BJ (cell line): Measurements from ENCODE around the gene BACE2. TPM values are rescaled to one million over a fixed set of nuclear protein-coding genes. Genes with fewer than 3 reads are reported as not detected.

Source experiments
- CTCF ChIA-PET: fragments of 350-600 bp; formaldehyde crosslinking; extraction: SDS; loops from one replicate; lab custom pipeline; 2021; ENCODE audit warnings: antibody characterized with exemption, inconsistent platforms; lab: Yijun Ruan, JAX
- POLR2A ChIA-PET: fragments of 300-600 bp; sonication (Branson Sonifier 250); formaldehyde crosslinking; extraction: SDS; loops from one replicate; lab custom pipeline; 2021; ENCODE audit warnings: antibody characterized with exemption; lab: Charles Lee
- DNase-seq: peaks from one replicate; pipeline ENCODE4 v3.0.0-alpha.2; 2011; ENCODE audit warnings: low read depth
- H3K27me3 ChIP-seq: 2 replicates; pipeline ENCODE4 v1.6.0; 2011; ENCODE audit warnings: low read length; ENCODE audit not compliant: control insufficient read depth, insufficient read depth
- H3K36me3 ChIP-seq: 2 replicates; pipeline ENCODE4 v1.5.1; 2011; ENCODE audit warnings: low read length; ENCODE audit not compliant: control insufficient read depth, insufficient read depth
- H3K4me3 ChIP-seq: 2 replicates; pipeline ENCODE4 v1.5.1; 2011; ENCODE audit warnings: low read depth, mild to moderate bottlenecking, control low read depth, low read length
- polyA plus RNA-seq: library from polyadenylated mRNA; depleted of rRNA; stranded (reverse); fragments of >200 nt; gene quantifications from 2 replicates; pipeline ENCODE4 v1.2.3, GENCODE V29; 2011
- TF ChIP-seq, protein P1 (sequence below): IDR thresholded peaks from 2 replicates; pipeline ENCODE4 v1.5.1; 2011; ENCODE audit warnings: low read depth, mild to moderate bottlenecking, control low read depth, inconsistent platforms, low read length, moderate library complexity; ENCODE audit not compliant: insufficient read depth

Gene BACE2
- polyA plus RNA-seq, 1 experiment: 38.5 TPM

DNA sequence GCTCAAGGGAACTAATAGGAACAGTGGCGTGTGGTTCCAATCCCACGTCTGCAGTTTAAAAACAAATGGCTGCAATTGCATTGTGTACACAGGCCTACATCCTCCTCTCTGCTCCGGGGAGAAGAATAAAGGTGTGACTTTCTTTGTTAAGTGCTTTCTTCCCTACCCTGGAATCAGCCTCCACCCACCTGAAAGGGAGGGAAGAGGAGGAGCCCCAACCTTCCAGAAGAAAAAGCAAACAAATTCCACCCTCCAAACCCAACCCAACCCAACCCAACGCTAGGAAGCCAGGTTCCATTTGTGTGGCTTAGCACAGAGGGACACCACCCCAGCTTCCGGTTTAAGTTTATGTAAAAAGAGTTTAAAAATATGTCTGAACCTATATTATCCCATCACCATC, 11.8 kb upstream of the BACE2 start:
- TF ChIP-seq, protein P1, sequence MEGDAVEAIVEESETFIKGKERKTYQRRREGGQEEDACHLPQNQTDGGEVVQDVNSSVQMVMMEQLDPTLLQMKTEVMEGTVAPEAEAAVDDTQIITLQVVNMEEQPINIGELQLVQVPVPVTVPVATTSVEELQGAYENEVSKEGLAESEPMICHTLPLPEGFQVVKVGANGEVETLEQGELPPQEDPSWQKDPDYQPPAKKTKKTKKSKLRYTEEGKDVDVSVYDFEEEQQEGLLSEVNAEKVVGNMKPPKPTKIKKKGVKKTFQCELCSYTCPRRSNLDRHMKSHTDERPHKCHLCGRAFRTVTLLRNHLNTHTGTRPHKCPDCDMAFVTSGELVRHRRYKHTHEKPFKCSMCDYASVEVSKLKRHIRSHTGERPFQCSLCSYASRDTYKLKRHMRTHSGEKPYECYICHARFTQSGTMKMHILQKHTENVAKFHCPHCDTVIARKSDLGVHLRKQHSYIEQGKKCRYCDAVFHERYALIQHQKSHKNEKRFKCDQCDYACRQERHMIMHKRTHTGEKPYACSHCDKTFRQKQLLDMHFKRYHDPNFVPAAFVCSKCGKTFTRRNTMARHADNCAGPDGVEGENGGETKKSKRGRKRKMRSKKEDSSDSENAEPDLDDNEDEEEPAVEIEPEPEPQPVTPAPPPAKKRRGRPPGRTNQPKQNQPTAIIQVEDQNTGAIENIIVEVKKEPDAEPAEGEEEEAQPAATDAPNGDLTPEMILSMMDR: no peak
- ChIA-PET POLR2A (no interaction called here), CTCF (interaction anchor here (1.1 to 1.5 kb wide), 2 partner anchors 10 to 22 kb away, joined by 3 read pairs; no protein-coding TSS in a partner anchor)
- DNase-seq: no peak
- Histone ChIP-seq H3K36me3 (no peaks in the 10 kb centered on the region), H3K4me3 (no peak overlapping the region), H3K27me3 (no peaks in the 10 kb centered on the region)

DNA sequence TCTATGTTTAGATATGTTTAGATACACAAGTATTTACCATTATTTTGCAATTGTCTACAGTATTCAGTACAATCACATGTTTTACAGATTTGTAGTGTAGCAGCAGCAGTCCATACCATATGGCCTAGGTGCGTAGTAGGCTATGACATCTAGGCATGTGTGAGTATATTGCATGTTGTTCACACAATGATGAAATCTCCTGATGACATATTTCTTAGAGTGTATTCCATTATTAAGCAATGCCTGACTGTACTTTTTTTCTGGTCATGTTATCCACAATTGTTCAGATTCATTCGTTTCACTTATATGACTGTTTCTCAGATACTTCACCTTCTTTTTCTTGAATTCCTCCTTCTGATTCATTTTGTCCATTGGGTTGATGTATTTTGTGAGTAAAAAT, 9.9 kb upstream of the BACE2 start:
- Histone ChIP-seq H3K36me3 (no peaks in the 10 kb centered on the region), H3K27me3 (no peaks in the 10 kb centered on the region), H3K4me3 (no peak overlapping the region)
- TF ChIP-seq, protein P1: no peak
- ChIA-PET CTCF (interaction anchor here (1.7 kb wide), 1 partner anchor 9 kb away, joined by 4 read pairs; no protein-coding TSS in a partner anchor), POLR2A (no interaction called here)
- DNase-seq: no peak

DNA sequence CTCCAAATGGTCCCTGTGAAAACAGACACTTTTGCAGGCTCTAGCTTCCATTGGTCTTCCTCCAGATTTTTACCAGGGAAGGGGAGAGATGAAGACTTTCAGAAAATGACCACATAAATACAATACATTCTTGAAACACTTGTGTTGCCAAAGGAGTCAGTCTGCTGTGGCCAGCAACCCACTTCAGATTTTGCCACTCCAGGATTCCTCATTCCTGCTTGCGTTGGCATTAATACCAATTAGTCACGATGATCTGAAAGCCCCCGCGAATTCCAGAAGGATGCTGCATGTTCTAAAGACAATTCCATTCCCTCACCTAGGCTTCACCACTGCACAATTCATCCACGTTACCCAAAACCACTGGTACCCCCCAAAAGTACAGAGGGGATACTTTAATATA, 7.9 kb upstream of the BACE2 start:
- no peak overlapping the region for H3K4me3 ChIP-seq
- H3K27me3 ChIP-seq: no peaks in the 10 kb centered on the region
- no peaks in the 10 kb centered on the region for H3K36me3 ChIP-seq
- DNase-seq: no peak
- TF ChIP-seq, protein P1: no peak
- CTCF ChIA-PET: no interaction called here
- POLR2A ChIA-PET: no interaction called here

DNA sequence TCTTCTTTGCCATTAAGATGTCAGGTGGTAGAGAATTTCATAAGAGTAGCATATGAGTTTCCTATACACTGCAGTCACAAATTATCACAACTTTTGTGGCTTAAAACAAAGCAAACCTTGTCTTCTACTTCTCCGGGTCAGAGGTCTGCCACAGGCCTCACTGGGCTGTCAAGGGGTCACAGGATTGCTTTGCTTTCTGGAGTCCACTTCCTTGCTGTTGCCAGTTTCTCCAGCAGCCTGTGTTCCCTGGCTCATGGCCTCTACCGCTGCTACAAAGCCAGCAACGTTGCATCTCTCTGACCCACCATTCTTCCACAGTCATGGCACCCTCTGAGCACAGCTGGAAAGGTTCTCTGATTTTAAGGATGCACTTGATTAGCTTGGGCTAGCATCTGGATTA, 6.5 kb upstream of the BACE2 start:
- CTCF ChIA-PET: no interaction called here
- POLR2A ChIA-PET: no interaction called here
- TF ChIP-seq, protein P1: no peak
- Histone ChIP-seq H3K36me3 (no peaks in the 10 kb centered on the region), H3K4me3 (no peak overlapping the region), H3K27me3 (no peaks in the 10 kb centered on the region)
- DNase-seq: no peak

DNA sequence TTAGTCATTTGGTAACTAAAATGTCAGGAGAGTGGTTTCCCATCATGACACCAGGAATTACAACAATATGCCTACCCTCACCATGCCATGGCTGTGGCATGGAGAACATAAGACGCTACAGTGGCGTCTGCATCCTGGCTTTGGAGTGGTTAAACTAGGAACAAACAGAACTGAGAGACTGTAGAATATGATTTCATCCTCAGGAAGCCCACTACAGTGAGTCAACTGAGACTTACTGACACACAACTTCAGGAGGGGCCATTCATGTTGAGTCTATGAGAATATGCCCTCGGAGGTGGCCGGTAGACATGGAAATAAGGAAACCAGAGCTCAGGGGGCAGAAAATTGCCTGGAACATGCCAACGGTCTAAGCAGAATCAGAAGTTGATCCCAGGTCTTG, 5.9 kb upstream of the BACE2 start:
- POLR2A ChIA-PET: no interaction called here

More for the DNA sequence above, 5.9 kb upstream of the BACE2 start:
- TF ChIP-seq, protein P1: no peak
- Histone ChIP-seq H3K36me3 (no peaks in the 10 kb centered on the region), H3K27me3 (no peaks in the 10 kb centered on the region), H3K4me3 (no peak overlapping the region)
- no peak for DNase-seq
- CTCF ChIA-PET: interaction anchor here (0.6 kb wide), 2 partner anchors 10 to 28 kb away, joined by 3 to 4 read pairs; no protein-coding TSS in a partner anchor
